Colonic mucosa (tissue), 4 donors: ENCODE measurements around the gene N4BP2. TPM values are rescaled to one million over a fixed set of nuclear protein-coding genes. Genes with fewer than 3 reads are reported as not detected.

Experiments
- DNase-seq: peaks from one replicate; pipeline ENCODE4 v3.0.0-alpha.2; 2020
- H3K27ac ChIP-seq: fragments of 200-600 bp; one replicate; pipeline ENCODE4 v1.8.0; 2021
- H3K27me3 ChIP-seq: fragments of 200-600 bp; one replicate; pipeline ENCODE4 v1.8.0; 2021
- H3K36me3 ChIP-seq: fragments of 200-600 bp; one replicate; pipeline ENCODE4 v1.8.0; 2021
- H3K4me1 ChIP-seq: fragments of 200-600 bp; one replicate; pipeline ENCODE4 v1.8.0; 2021; ENCODE audit warnings: mild to moderate bottlenecking
- H3K4me3 ChIP-seq: fragments of 200-600 bp; one replicate; pipeline ENCODE4 v1.8.0; 2021
- H3K9ac ChIP-seq, 2 donors: one replicate each; pipeline ENCODE4 v1.7.0; 2013; ENCODE audit warnings: control low read depth in 2 of 2, low read depth in 2 of 2, low read length in 2 of 2
- H3K9me3 ChIP-seq: fragments of 200-600 bp; one replicate; pipeline ENCODE4 v1.8.0; 2021
- intact Hi-C: fragments of 100-400 bp; cut with DNase I; formaldehyde crosslinking; loops from one replicate; pipeline ENCODE4 v1.14.1; 2022
- total RNA-seq, 2 donors: library from RNA; stranded (reverse); fragmentation: NEBNext Ultra II Directional in 1 of 2; extraction: Animal tissue kit (Norgen Biotek cat#: 25700) in 1 of 2; gene quantifications; one replicate each; pipeline ENCODE4 v1.2.1, GENCODE V29; 2021
- TF ChIP-seq, protein P1 (sequence below): fragments of 200-600 bp; IDR thresholded peaks from one replicate; pipeline ENCODE4 v1.8.0; 2022; ENCODE audit warnings: antibody characterized with exemption, mild to moderate bottlenecking
- donor health status: healthy.
- donor health status: DM: no; HTN: no; CAD: no.
- donor health status: DM: no; HTN: no; CAD: no.

N4BP2 gene
- total RNA-seq, 2 donors from 2014 or later, result 5.1 to 7.5 TPM

- Histone ChIP-seq H3K4me1 (no peaks in the 10 kb centered on the region), H3K9ac (peak overlapping the region in 1 of 2 donors; percentile 22), H3K27me3 (no peaks in the 10 kb centered on the region), H3K9me3 (no peaks in the 10 kb centered on the region), H3K36me3 (no peaks in the 10 kb centered on the region), H3K27ac (peak overlapping the region; percentile 60), H3K4me3 (no peak overlapping the region)
- no peak for DNase-seq
- TF ChIP-seq, protein P1, sequence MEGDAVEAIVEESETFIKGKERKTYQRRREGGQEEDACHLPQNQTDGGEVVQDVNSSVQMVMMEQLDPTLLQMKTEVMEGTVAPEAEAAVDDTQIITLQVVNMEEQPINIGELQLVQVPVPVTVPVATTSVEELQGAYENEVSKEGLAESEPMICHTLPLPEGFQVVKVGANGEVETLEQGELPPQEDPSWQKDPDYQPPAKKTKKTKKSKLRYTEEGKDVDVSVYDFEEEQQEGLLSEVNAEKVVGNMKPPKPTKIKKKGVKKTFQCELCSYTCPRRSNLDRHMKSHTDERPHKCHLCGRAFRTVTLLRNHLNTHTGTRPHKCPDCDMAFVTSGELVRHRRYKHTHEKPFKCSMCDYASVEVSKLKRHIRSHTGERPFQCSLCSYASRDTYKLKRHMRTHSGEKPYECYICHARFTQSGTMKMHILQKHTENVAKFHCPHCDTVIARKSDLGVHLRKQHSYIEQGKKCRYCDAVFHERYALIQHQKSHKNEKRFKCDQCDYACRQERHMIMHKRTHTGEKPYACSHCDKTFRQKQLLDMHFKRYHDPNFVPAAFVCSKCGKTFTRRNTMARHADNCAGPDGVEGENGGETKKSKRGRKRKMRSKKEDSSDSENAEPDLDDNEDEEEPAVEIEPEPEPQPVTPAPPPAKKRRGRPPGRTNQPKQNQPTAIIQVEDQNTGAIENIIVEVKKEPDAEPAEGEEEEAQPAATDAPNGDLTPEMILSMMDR, result no peak
- intact Hi-C loops, result no loop called here
Observed at GRCh38 chr4:40200875-40201801, 144.5 kb downstream of the N4BP2 start.

- no peak overlapping the region for H3K4me3 ChIP-seq
- intact Hi-C loops, result no loop called here
- no peaks in the 10 kb centered on the region for H3K27me3 ChIP-seq
- no peak for DNase-seq
- H3K4me1 ChIP-seq, result no peaks in the 10 kb centered on the region
- H3K27ac ChIP-seq, result no peak overlapping the region
- H3K9me3 ChIP-seq, result no peaks in the 10 kb centered on the region
- no peaks in the 10 kb centered on the region for H3K36me3 ChIP-seq
- H3K9ac ChIP-seq, result no peak overlapping the region
- TF ChIP-seq, protein P1, result no peak
Observed at GRCh38 chr4:40201898-40202297, 145.2 kb downstream of the N4BP2 start.

- Histone ChIP-seq H3K9ac (no peak overlapping the region), H3K27me3 (no peaks in the 10 kb centered on the region), H3K27ac (peak overlapping the region; percentile 10), H3K4me3 (no peak overlapping the region), H3K36me3 (no peaks in the 10 kb centered on the region), H3K9me3 (no peaks in the 10 kb centered on the region), H3K4me1 (no peaks in the 10 kb centered on the region)
- intact Hi-C loops, result no loop called here
- TF ChIP-seq, protein P1, result no peak
- no peak for DNase-seq
Observed at GRCh38 chr4:40202474-40202873, 145.8 kb downstream of the N4BP2 start.

DNA sequence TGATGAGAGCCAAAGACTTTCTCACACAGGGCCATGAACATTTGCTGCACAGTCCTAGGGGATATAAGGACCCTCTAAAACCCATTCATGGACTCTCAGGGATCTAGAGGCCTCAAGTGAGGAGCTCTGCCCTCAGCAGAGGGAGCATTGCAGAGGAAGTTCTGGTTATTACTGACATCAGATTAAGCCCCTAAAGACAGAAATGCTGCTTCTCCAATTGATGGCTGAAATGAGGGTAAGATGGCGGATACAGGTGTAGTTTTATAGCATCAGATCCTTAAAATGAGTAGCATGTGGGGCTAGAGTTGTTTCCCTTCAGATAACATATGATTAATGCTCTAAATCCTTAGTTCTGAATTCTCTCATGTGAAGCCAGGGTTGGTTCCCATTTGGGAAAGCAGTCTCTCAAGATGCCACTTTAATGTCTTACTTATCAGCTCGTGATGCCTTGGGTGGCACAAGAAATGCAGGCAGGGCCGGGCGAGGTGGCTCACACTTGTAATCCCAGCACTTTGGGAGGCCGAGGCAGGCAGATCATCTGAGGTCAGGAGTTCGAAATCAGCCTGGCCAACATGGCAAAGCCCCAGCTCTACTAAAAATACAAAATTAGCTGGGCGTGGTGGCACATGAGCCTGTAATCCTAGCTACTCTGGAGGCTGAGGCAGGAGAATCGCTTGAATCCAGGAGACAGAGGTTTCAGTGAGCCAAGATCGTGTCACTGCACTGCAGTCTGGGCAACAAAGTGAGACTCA, 148.0 kb downstream of the N4BP2 start:
- Histone ChIP-seq H3K9ac (peak overlapping the region in 1 of 2 donors; percentile 21), H3K27ac (peak overlapping the region; percentile 47), H3K27me3 (no peaks in the 10 kb centered on the region), H3K4me1 (no peaks in the 10 kb centered on the region), H3K9me3 (no peaks in the 10 kb centered on the region), H3K36me3 (no peaks in the 10 kb centered on the region), H3K4me3 (no peak overlapping the region)
- intact Hi-C loops, result no loop called here
- DNase-seq, result no peak
- TF ChIP-seq, protein P1, result no peak

DNA sequence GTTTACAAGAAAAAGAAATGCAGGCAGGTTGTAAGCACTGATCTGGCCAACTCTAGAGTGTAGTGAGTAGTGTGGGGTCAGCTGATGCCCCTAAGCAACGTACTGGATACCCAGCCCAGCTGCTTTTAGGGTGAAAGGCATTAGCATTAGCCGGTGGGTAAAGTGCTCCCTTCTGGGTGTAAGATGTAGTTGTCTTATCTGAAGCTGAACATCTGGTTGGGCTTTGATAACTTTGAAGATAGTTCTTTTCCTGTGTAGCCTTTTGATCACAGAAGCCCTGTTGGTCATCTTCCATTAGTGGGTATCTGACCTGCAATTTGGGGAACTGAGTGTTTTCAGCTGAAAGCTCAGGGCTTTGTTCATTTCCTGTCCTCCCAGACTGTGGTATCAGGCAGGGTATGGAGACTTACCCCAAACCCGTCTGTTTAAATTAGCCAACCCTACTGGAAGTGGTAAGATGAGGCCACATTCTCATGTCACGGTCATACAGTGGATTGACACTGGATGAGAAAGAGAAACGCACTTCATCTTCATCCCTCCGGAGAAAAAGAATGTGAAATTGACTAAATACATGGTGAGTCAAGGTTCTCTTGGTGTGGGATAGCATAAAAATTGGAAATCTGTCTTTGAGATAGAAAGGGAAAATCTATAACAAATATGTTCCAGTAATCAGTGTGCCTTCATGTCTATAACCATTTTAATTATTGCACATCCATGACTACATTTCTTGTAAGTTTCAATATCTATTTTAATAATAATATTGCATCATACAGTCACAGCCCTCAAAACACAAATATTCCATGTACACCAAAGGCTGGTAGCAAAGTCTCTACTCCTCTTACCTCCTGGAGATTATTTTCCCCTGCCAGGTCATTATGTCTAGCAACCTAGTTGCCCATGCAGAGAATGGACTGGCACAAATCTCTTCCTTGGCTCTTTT, 148.9 kb downstream of the N4BP2 start:
- Histone ChIP-seq H3K36me3 (no peaks in the 10 kb centered on the region), H3K27me3 (no peaks in the 10 kb centered on the region), H3K27ac (peak overlapping the region; percentile 47), H3K4me3 (peak overlapping the region; percentile 14), H3K4me1 (no peaks in the 10 kb centered on the region), H3K9me3 (no peaks in the 10 kb centered on the region), H3K9ac (peak overlapping the region in 1 of 2 donors; percentile 21)
- no peak for DNase-seq
- intact Hi-C loops, result no loop called here
- TF ChIP-seq, protein P1, result no peak
